Stimulated activated CD4-positive, alpha-beta T cell treated with anti-CD3 and anti-CD28 coated beads, Interleukin-1b, Interleukin-23, amount 100 ng/mL, for 48 hours (primary cell): Measurements from ENCODE around the gene CAMK2B.

Source experiments
- DNase-seq: peaks from one replicate; pipeline ENCODE4 v3.0.0-alpha.2; 2020

The CAMK2B gene

GRCh38 chr7:44307905-44308595, 17.3 kb downstream of the CAMK2B start:
- DNase-seq, result no peak

- DNase-seq, result no peak
These were observed 18.0 kb downstream of the CAMK2B start for GRCh38 chr7:44307301-44307900.

- DNase-seq, result no peak
These were observed 18.8 kb downstream of the CAMK2B start for GRCh38 chr7:44306606-44307005.

- DNase-seq, result no peak
These were observed 19.6 kb downstream of the CAMK2B start for GRCh38 chr7:44305564-44306507.

- DNase-seq, result no peak
These were observed 30.9 kb downstream of the CAMK2B start for GRCh38 chr7:44294325-44295069.

- no peak for DNase-seq
These were observed 31.7 kb downstream of the CAMK2B start for GRCh38 chr7:44293561-44294324.

- DNase-seq, result no peak
These were observed 32.4 kb downstream of the CAMK2B start for GRCh38 chr7:44292876-44293560.

GRCh38 chr7:44292420-44292817, 33.0 kb downstream of the CAMK2B start:
- no peak for DNase-seq

- no peak for DNase-seq
These were observed 33.5 kb downstream of the CAMK2B start for GRCh38 chr7:44291733-44292419.

GRCh38 chr7:44291066-44291732, 34.2 kb downstream of the CAMK2B start:
- DNase-seq, result no peak

- no peak for DNase-seq
These were observed 35.2 kb downstream of the CAMK2B start for GRCh38 chr7:44290252-44290620.

GRCh38 chr7:44289341-44290251, 35.8 kb downstream of the CAMK2B start:
- DNase-seq, result no peak

- DNase-seq, result no peak
These were observed 36.5 kb downstream of the CAMK2B start for GRCh38 chr7:44288811-44289340.

GRCh38 chr7:44288381-44288685, 37.1 kb downstream of the CAMK2B start:
- DNase-seq, result no peak

- no peak for DNase-seq
These were observed 37.7 kb downstream of the CAMK2B start for GRCh38 chr7:44287488-44288380.

GRCh38 chr7:44286618-44287487, 38.5 kb downstream of the CAMK2B start:
- DNase-seq, result no peak

- DNase-seq, result no peak
These were observed 39.2 kb downstream of the CAMK2B start for GRCh38 chr7:44286182-44286617.
